Esophagus muscularis mucosa (tissue), 4 donors: Measurements from ENCODE around the gene NKX2-3. TPM values are rescaled to one million over a fixed set of nuclear protein-coding genes. Genes with fewer than 3 reads are reported as not detected.

Source experiments
- DNase-seq: peaks from one replicate; pipeline ENCODE4 v3.0.0-alpha.2; 2017; ENCODE audit errors: extremely low spot score
- H3K27ac ChIP-seq, 4 donors: fragments of 200-600 bp; sonication (generic); replicated peaks in 1 of 4; 1 replicate in 3 of 4; 2 replicates in 1 of 4; pipeline ENCODE4 v1.5.1; 2016 to 2019; ENCODE audit warnings: mild to moderate bottlenecking in 1 of 4
- H3K27me3 ChIP-seq, 4 donors: fragments of 200-600 bp; sonication (generic); one replicate each; pipeline versions ENCODE4 v1.5.1 to v1.6.0; 2016 to 2019
- H3K36me3 ChIP-seq, 4 donors: fragments of 200-600 bp; sonication (generic); one replicate each; pipeline ENCODE4 v1.5.1; 2016 to 2019
- H3K4me1 ChIP-seq, 4 donors: fragments of 200-600 bp; sonication (generic); one replicate each; pipeline ENCODE4 v1.5.1; 2016 to 2019
- H3K4me3 ChIP-seq, 4 donors: fragments of 200-600 bp; sonication (generic); 1 replicate in 2 of 4; 2 replicates in 2 of 4; pipeline ENCODE4 v1.5.1; 2016 to 2019; ENCODE audit warnings: mild to moderate bottlenecking in 4 of 4, moderate library complexity in 1 of 4
- H3K9me3 ChIP-seq, 4 donors: fragments of 200-600 bp; sonication (generic); 1 replicate in 3 of 4; 2 replicates in 1 of 4; pipeline ENCODE4 v1.5.1; 2016 to 2019
- CTCF ChIP-seq, 3 experiments: fragments of 200-600 bp in 2 of 3; fragments of 450-650 bp in 1 of 3; sonication (generic) in 2 of 3; IDR thresholded peaks; one replicate each; pipeline ENCODE4 v1.5.1; 2017 to 2019; ENCODE audit warnings: antibody characterized with exemption in 3 of 3, mild to moderate bottlenecking in 2 of 3, moderate library complexity in 1 of 3
- EP300 ChIP-seq: sonication (generic); formaldehyde crosslinking; IDR thresholded peaks from one replicate; pipeline ENCODE4 v1.6.1; 2017; ENCODE audit warnings: antibody characterized with exemption
- POLR2A ChIP-seq: fragments of 450-650 bp; IDR thresholded peaks from one replicate; pipeline ENCODE4 v1.6.1; 2017; ENCODE audit warnings: antibody characterized with exemption, moderate library complexity, mild to moderate bottlenecking, low read depth
- POLR2AphosphoS5 ChIP-seq, 2 donors: sonication (generic); formaldehyde crosslinking; IDR thresholded peaks; one replicate each; pipeline ENCODE4 v1.6.1; 2017; ENCODE audit warnings: antibody characterized with exemption in 2 of 2
- WGBS: methylation state at CpG from one replicate; pipeline ENCODE4 v1.1.5; 2018; 5-methylcytosine and 5-hydroxymethylcytosine counted together
- intact Hi-C: fragments of 100-400 bp; cut with DNase I; formaldehyde crosslinking; loops from one replicate; pipeline ENCODE4 v1.15.1; 2023
- total RNA-seq, 4 donors: library from RNA; depleted of rRNA; stranded (reverse); fragments of >200 nt; gene quantifications; one replicate each; pipeline versions ENCODE4 v1.1.0 to v1.2.1, GENCODE V29; 2016

The NKX2-3 gene
- total RNA-seq, 4 donors from 2014 or later = 0.19 to 0.34 TPM; not detected in 2

GRCh38 chr10:99531026-99531695 is 1.6 kb upstream of the NKX2-3 start:
- Histone ChIP-seq H3K27me3 (peaks cover 18 to 100% (median 97%) of the 10 kb centered on the region in 4 donors), H3K27ac (no peak overlapping the region), H3K4me3 (peak overlapping the region in 3 of 4 donors; percentile 5 to 29 (median 22)), H3K9me3 (no peaks in the 10 kb centered on the region), H3K4me1 (peaks cover 25 to 71% (median 54%) of the 10 kb centered on the region in 4 donors), H3K36me3 (no peaks in the 10 kb centered on the region)
- no peak for TF ChIP-seq CTCF (IDR thresholded peaks at IDR 0.05)
- TF ChIP-seq POLR2AphosphoS5 (IDR thresholded peaks at IDR 0.05) = no peak
- TF ChIP-seq POLR2A = no peak
- no peak for TF ChIP-seq EP300
- no peak for DNase-seq
- intact Hi-C loops = no loop called here
- 9% methylated on average over 21 of the region's 40 CpGs for WGBS

GRCh38 chr10:99531696-99532593 is 797 bp upstream of the NKX2-3 start:
- no peak for DNase-seq
- Histone ChIP-seq H3K9me3 (no peaks in the 10 kb centered on the region), H3K27ac (no peak overlapping the region), H3K4me3 (peak overlapping the region in 3 of 4 donors; percentile 24 to 39 (median 36)), H3K36me3 (no peaks in the 10 kb centered on the region), H3K4me1 (peaks cover 31 to 79% (median 62%) of the 10 kb centered on the region in 4 donors), H3K27me3 (peaks cover 18 to 100% (median 98%) of the 10 kb centered on the region in 4 donors)
- WGBS = 48% methylated on average over 22 of the region's 25 CpGs
- intact Hi-C loops = no loop called here
- TF ChIP-seq POLR2AphosphoS5 (IDR thresholded peaks at IDR 0.05) (no peak), EP300 (no peak), CTCF (IDR thresholded peaks at IDR 0.05) (no peak), POLR2A (no peak)

- 14% methylated on average over 34 of the region's 38 CpGs for WGBS
- TF ChIP-seq POLR2AphosphoS5 (IDR thresholded peaks at IDR 0.05) (no peak), CTCF (IDR thresholded peaks at IDR 0.05) (no peak), EP300 (no peak)
- peaks cover 34 to 78% (median 65%) of the 10 kb centered on the region in 4 donors for H3K4me1 ChIP-seq
- peak overlapping the region in 2 of 4 donors; percentile 24 to 36 for H3K4me3 ChIP-seq
- H3K36me3 ChIP-seq = no peaks in the 10 kb centered on the region
- H3K9me3 ChIP-seq = no peaks in the 10 kb centered on the region
- intact Hi-C loops = no loop called here
- DNase-seq = no peak
- H3K27ac ChIP-seq = no peak overlapping the region
- H3K27me3 ChIP-seq = peaks cover 11 to 100% (median 93%) of the 10 kb centered on the region in 4 donors
Observed at GRCh38 chr10:99533496-99534449, 1.0 kb downstream of the NKX2-3 start.

GRCh38 chr10:99534450-99534938 is 1.8 kb downstream of the NKX2-3 start:
- no peak for TF ChIP-seq POLR2AphosphoS5 (IDR thresholded peaks at IDR 0.05)
- no peak for TF ChIP-seq EP300
- TF ChIP-seq CTCF (IDR thresholded peaks at IDR 0.05) = no peak
- no peak for TF ChIP-seq POLR2A
- WGBS = 21% methylated on average over 18 of the region's 26 CpGs
- Histone ChIP-seq H3K4me1 (peaks cover 34 to 78% (median 65%) of the 10 kb centered on the region in 4 donors), H3K27me3 (peaks cover 11 to 100% (median 93%) of the 10 kb centered on the region in 4 donors), H3K9me3 (no peaks in the 10 kb centered on the region), H3K36me3 (no peaks in the 10 kb centered on the region), H3K27ac (no peak overlapping the region), H3K4me3 (peak overlapping the region; percentile 35 to 46 (median 44))
- intact Hi-C loops = no loop called here
- DNase-seq = no peak
